HG02884 (cell line): ENCODE results near the gene SCYGR3.
"Not testable (repeated sequence)": the region's sequence is repeated elsewhere in the genome, so short reads cannot be mapped to it uniquely, and the experiment has no call there.

ENCODE experiments used
- ATAC-seq: cut with Tn5 transposase; IDR thresholded peaks from one replicate; pipeline ENCODE4 v1.9.1; 2021; ENCODE audit warnings: mild to moderate bottlenecking, moderate library complexity; ENCODE audit not compliant: unreplicated experiment

Gene SCYGR3

GRCh38 chr2:227614246-227614645 lies 394 bp downstream of the SCYGR3 start:
- ATAC-seq: no peak

- no peak for ATAC-seq
Measured at GRCh38 chr2:227613272-227613660, 1.4 kb downstream of the SCYGR3 start.

GRCh38 chr2:227612546-227613271 lies 1.9 kb downstream of the SCYGR3 start:
- no peak for ATAC-seq

GRCh38 chr2:227610123-227610522 lies 4.5 kb downstream of the SCYGR3 start:
- no peak for ATAC-seq

- ATAC-seq: no peak
Measured at GRCh38 chr2:227608561-227609338, 5.9 kb downstream of the SCYGR3 start.

GRCh38 chr2:227607941-227608340 lies 6.7 kb downstream of the SCYGR3 start:
- ATAC-seq: no peak

GRCh38 chr2:227606476-227606875 lies 8.2 kb downstream of the SCYGR3 start:
- no peak for ATAC-seq

- no peak for ATAC-seq
Measured at GRCh38 chr2:227602358-227602757, 12.3 kb downstream of the SCYGR3 start.

GRCh38 chr2:227598835-227599503 lies 15.7 kb downstream of the SCYGR3 start, which contains the start of gene SCYGR2:
SCYGR2 (plus strand) TSS chr2:227598893; CDS start chr2:227598893, 0 bp downstream.
- not testable (repeated sequence) for ATAC-seq

- no peak for ATAC-seq
Measured at GRCh38 chr2:227597998-227598397, 16.6 kb downstream of the SCYGR3 start.

- ATAC-seq: no peak
Measured at GRCh38 chr2:227597036-227597435, 17.6 kb downstream of the SCYGR3 start.

GRCh38 chr2:227595797-227596196 lies 18.8 kb downstream of the SCYGR3 start:
- ATAC-seq: no peak

GRCh38 chr2:227592694-227593387 lies 21.8 kb downstream of the SCYGR3 start:
- ATAC-seq: peak; percentile 86

GRCh38 chr2:227582369-227582768 lies 32.3 kb downstream of the SCYGR3 start:
- no peak for ATAC-seq

- no peak for ATAC-seq
Measured at GRCh38 chr2:227579791-227580190, 34.8 kb downstream of the SCYGR3 start.

- ATAC-seq: no peak
Measured at GRCh38 chr2:227578642-227579041, 36.0 kb downstream of the SCYGR3 start.

GRCh38 chr2:227577555-227577954 lies 37.1 kb downstream of the SCYGR3 start:
- no peak for ATAC-seq

- ATAC-seq: no peak
Measured at GRCh38 chr2:227576812-227577211, 37.8 kb downstream of the SCYGR3 start.

- no peak for ATAC-seq
Measured at GRCh38 chr2:227576110-227576509, 38.5 kb downstream of the SCYGR3 start.

- no peak for ATAC-seq
Measured at GRCh38 chr2:227570615-227571014, 44.0 kb downstream of the SCYGR3 start.

GRCh38 chr2:227568852-227569169 lies 45.8 kb downstream of the SCYGR3 start:
- no peak for ATAC-seq
